LNCAP (cell line): ENCODE data around the gene KCTD10.

Experiments used
- TF ChIP-seq, protein P1 (sequence below): fragments of 450-650 bp; IDR thresholded peaks from 2 replicates; pipeline ENCODE4 v1.5.1; 2017; ENCODE audit warnings: mild to moderate bottlenecking

Gene KCTD10

DNA sequence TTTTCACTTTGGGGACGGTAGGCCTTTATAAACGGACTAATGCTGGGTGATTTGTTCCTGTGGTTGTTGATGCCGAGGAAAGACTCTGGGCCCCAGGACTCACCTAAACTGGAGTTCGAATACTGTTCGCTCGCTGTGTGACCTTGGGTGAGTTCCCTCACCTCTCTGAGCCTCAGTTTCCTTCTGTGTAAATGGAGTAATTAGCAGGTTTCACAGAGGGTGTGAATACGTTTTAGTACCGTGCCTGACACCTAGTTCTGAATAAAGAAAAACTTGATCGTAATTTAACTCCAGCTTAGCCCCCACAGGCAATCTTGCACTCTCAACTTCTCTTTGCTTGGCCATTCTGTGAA lies 839 bp upstream of the KCTD10 start:
- TF ChIP-seq, protein P1, sequence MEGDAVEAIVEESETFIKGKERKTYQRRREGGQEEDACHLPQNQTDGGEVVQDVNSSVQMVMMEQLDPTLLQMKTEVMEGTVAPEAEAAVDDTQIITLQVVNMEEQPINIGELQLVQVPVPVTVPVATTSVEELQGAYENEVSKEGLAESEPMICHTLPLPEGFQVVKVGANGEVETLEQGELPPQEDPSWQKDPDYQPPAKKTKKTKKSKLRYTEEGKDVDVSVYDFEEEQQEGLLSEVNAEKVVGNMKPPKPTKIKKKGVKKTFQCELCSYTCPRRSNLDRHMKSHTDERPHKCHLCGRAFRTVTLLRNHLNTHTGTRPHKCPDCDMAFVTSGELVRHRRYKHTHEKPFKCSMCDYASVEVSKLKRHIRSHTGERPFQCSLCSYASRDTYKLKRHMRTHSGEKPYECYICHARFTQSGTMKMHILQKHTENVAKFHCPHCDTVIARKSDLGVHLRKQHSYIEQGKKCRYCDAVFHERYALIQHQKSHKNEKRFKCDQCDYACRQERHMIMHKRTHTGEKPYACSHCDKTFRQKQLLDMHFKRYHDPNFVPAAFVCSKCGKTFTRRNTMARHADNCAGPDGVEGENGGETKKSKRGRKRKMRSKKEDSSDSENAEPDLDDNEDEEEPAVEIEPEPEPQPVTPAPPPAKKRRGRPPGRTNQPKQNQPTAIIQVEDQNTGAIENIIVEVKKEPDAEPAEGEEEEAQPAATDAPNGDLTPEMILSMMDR: no peak

DNA sequence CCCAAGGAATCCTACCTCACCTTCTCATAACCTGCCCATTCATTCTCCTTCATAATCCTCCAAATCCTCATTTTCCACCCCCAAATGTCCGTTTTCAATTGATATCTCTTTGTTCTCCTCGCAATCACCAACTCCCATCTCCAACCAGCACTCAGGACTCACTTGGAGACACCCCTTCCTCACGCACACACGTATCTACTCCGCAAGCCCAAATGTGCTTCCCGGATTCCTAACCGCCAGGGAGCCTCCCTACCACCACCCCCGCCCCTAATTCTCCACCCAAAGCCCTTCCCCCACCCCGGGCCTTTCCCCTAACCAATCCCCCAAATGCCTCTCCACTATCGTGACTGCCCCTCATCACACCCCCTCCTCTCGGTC lies 304 bp downstream of the KCTD10 start:
- TF ChIP-seq, protein P1: no peak

DNA sequence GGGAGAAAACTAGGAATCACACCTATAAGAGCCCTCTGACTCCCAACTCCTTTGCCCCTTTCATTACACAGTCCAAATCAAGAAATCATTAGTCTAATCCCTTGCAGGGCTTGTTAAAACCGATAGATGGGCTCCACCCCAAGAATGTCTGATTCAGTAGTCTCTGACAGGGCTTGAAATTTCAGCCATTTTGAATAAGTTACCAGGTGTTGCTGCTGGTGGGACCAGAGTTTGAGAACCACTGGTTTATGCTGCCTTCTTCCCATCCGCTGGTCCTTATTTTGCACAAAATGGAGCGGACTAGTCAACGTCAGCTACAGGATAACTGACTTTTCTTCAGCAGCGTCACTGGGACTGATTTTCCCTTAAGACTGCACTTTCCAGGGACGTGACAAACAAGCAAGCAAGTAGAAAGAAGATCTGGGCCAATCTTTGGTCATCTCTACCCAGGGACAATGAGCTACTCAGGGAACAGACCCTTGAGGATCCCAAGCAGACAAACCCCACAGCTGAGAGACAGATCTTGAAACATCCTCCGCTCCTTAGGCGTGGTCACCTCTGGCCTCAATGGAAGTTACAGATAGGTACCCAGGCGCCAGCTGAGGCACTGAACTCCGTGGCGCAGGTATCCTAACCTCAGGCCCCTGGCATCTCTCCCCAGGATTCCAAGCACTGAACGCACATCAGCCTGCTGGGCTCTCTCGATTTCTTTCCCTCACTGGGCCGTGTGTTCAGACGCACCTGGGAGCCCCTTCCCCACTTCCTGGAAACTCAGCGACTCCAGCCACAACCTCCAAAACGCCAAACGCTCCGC lies 900 bp downstream of the KCTD10 start:
- TF ChIP-seq, protein P1: no peak

DNA sequence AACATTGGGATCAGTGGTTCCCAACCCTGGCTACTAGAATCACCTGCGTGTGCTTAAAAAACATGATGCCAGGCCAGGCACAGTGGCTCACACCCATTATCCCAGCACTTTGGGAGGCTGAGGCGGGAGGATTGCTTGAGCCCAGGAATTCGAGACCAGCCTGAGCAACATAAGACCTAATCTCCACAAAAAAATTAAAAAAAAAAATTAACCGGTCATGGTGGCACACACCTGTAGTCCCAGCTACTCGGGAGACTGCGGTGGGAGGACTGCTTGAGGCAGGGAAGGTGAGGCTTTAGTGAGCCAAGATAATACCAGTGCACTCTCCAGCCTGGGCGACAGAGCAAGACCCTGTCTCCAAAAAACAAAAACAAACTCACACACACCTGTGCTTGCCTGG lies 2.0 kb downstream of the KCTD10 start:
- TF ChIP-seq, protein P1: no peak

DNA sequence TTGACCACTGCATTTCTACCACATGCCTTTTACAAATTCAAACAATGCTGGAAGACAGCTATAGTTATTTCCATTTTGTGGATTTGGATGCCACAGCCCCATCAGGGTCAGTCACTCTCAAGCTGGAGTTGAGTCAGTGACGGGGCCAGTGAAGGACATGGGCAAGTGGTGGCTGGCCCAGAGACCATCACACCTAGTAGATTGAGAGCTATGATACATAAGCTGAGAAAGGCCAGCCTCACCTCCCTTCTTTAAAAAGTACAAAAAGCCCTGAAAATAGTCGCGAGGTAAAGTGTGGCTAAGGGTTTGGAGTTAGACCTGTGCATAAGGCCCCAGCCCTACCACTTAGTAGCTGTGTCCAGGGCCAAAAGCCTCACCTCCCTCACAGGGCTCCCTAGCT lies 4.1 kb downstream of the KCTD10 start:
- TF ChIP-seq, protein P1: no peak

DNA sequence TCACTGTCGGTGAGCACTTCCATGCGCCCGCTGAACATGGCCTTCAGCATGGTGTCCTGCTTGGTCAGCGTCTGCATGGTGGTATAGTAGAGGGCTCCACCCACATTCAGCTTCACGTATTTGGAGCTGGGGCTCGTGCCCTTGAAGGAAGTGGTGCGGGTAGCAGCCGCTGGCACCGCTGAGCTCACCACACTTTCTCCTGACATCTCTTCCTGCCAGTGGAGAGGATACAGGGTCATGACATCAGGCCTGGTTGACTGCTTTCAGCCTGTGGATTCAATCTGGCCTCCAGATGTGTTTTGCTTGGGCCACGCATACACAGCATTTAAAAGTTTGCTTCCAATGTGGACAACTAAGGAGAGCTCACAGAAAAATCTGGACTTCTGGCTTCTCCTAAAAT lies 7.6 kb downstream of the KCTD10 start:
- TF ChIP-seq, protein P1: no peak

DNA sequence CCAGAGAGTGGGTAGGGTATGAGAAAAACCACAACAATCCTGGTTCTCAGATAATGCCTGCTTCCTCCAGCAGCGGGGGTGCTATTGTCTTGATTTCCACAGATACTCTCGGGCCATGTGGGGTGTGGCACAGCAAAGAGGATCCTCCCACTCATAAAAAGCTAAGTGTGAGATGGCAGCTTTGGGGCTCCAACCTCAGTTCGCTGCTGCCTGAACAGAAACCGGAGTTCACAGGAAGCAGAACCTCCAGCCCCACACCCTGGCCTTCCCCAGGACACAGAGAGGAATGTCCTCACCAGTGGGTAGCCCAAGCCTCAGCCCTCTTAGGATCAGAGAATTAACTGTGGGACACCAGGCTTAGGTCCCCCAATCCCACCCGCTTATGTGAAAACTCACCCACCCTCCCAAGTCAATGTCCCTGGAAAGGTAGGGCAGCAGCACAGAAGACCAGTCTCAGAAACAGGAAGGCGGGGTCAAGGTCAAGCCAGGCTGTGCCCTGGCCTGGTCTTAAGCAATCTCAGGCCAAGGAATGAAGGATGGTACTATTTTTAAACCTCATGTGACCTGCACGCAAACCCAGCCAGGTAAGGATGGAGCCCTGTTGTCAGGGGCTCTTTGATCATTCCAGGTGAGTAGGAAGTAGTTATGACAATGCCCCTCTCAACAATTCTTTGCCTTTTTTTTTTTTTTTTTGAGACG lies 9.0 kb downstream of the KCTD10 start:
- TF ChIP-seq, protein P1: no peak
